Measurements from ENCODE around the gene NAV2.

The NAV2 gene

DNA sequence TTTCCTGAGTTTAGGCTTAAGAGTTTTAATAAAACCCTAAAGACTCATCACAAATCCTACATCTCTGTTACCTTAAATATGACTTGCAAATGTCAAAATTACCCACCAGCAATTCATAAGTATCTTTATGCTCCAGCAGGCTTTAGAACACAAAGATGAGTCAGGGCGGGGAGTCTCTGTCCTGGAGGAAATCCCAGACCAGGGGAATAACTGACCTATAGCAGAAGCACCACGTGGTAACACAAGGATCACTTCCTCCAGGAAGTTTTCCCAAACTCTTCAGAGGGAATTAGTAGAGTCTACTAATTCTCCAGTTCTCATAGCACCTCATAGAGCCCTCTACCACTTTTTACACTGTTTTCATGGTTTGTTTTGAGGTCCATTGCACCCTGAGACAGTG is 217.0 kb downstream of the NAV2 start:
- ChIA-PET CTCF (interaction anchor here (1.1 to 2.2 kb wide), 2 partner anchors 8 to 198 kb away, joined by 5 to 8 read pairs; no protein-coding TSS in a partner anchor), POLR2A (no interaction called here)
- TF ChIP-seq, protein P1, sequence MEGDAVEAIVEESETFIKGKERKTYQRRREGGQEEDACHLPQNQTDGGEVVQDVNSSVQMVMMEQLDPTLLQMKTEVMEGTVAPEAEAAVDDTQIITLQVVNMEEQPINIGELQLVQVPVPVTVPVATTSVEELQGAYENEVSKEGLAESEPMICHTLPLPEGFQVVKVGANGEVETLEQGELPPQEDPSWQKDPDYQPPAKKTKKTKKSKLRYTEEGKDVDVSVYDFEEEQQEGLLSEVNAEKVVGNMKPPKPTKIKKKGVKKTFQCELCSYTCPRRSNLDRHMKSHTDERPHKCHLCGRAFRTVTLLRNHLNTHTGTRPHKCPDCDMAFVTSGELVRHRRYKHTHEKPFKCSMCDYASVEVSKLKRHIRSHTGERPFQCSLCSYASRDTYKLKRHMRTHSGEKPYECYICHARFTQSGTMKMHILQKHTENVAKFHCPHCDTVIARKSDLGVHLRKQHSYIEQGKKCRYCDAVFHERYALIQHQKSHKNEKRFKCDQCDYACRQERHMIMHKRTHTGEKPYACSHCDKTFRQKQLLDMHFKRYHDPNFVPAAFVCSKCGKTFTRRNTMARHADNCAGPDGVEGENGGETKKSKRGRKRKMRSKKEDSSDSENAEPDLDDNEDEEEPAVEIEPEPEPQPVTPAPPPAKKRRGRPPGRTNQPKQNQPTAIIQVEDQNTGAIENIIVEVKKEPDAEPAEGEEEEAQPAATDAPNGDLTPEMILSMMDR (IDR thresholded peaks at IDR 0.05; ENCODE audit: control extremely low read depth, extremely low read depth, low read depth, missing control alignments): no peak
- DNase-seq (ENCODE audit: extremely low spot score): no peak

DNA sequence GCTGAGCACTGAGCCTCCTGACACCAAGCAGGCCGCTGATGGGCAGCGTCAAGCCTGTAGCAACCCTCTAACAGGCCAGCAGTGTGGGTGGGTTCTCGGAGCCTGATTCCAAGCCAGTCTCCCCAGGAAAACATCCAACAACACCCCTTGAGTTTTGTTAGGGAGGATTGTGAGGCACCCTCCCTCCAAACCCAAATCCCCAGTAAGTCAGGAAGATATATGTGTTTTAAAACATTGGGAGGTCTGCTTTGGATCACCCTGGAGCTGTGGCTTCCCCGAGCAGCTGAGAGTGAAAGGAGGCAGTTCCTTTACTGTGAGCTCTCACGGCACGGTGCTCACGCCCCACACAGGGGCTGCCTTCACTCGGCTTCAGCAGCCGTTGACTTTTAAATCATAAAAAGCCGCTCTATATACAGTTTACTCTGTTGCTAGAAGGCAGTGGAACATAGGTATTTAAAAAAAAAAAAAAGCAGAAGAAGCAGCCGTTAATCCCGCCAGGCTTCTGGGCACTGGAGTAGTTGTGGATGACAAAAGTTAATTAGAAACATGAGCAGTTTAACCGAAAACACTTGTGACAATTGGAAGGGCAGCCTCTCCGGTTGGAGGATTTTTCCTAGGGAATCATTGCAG is 218.6 kb downstream of the NAV2 start:
- DNase-seq (ENCODE audit: extremely low spot score): no peak
- ChIA-PET POLR2A (no interaction called here), CTCF (interaction anchor here (1.0 to 1.8 kb wide), 5 partner anchors 8 to 197 kb away, joined by 3 to 7 read pairs (median 5); no protein-coding TSS in a partner anchor)
- TF ChIP-seq, protein P1 (IDR thresholded peaks at IDR 0.05; ENCODE audit: control extremely low read depth, extremely low read depth, low read depth, missing control alignments): no peak

DNA sequence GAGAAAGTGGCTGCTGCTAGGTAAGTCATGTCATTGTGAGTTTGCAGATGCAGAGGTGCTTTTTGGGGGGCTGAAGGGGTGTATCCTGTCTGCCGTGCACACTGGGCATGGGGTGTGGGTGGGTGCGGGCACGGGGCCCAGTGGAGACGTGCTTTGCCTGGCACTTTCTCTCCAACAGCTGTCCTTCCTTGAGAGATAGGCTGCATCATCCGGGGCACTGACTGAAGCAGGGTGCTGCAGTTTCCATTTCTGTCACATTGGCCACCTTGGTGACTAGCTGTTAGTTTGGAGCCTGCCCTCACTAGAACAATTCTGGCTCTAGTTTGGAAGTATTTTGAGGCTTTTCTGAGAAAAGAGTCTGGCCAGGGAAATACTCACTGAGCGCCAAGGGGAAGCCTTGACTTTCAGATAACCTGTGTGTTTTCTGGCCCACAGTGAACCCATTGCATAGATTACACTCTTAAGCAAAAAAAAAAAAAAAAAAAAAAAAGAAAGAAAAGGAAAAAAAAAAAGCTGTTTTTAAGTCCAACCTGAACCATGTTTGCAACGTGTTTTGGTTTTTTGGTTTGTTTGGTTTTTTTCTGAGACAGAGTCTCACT is 219.2 kb downstream of the NAV2 start:
- POLR2A ChIA-PET: no interaction called here
- CTCF ChIA-PET: interaction anchor here (0.9 to 1.8 kb wide), 4 partner anchors 7 to 24 kb away, joined by 3 to 7 read pairs (median 5); no protein-coding TSS in a partner anchor
- TF ChIP-seq, protein P1 (IDR thresholded peaks at IDR 0.05; ENCODE audit: control extremely low read depth, extremely low read depth, low read depth, missing control alignments): no peak
- no peak for DNase-seq (ENCODE audit: extremely low spot score)

DNA sequence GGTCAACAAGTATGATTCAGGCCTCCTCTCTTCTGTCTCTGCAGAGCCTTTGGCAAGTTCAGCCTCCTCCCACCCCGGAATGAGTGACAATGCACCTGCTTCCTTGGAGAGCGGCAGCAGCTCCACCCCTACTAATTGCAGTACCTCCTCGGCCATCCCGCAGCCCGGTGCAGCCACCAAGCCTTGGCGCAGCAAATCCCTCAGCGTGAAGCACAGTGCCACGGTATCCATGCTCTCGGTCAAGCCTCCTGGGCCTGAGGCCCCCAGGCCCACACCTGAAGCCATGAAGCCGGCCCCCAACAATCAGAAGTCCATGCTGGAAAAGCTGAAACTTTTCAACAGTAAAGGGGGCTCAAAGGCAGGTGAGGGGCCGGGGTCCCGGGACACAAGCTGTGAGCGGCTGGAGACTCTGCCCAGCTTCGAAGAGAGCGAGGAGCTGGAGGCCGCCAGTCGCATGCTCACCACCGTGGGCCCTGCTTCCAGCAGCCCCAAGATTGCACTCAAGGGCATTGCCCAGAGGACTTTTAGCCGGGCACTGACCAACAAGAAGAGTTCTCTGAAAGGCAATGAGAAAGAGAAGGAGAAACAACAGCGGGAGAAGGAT is 220.6 kb downstream of the NAV2 start:
- TF ChIP-seq, protein P1 (IDR thresholded peaks at IDR 0.05; ENCODE audit: control extremely low read depth, extremely low read depth, low read depth, missing control alignments): no peak
- POLR2A ChIA-PET: no interaction called here
- CTCF ChIA-PET: interaction anchor here (0.7 to 5.3 kb wide), 2 partner anchors 13 to 558 kb away, joined by 3 to 21 read pairs; no protein-coding TSS in a partner anchor
- no peak for DNase-seq (ENCODE audit: extremely low spot score)

DNA sequence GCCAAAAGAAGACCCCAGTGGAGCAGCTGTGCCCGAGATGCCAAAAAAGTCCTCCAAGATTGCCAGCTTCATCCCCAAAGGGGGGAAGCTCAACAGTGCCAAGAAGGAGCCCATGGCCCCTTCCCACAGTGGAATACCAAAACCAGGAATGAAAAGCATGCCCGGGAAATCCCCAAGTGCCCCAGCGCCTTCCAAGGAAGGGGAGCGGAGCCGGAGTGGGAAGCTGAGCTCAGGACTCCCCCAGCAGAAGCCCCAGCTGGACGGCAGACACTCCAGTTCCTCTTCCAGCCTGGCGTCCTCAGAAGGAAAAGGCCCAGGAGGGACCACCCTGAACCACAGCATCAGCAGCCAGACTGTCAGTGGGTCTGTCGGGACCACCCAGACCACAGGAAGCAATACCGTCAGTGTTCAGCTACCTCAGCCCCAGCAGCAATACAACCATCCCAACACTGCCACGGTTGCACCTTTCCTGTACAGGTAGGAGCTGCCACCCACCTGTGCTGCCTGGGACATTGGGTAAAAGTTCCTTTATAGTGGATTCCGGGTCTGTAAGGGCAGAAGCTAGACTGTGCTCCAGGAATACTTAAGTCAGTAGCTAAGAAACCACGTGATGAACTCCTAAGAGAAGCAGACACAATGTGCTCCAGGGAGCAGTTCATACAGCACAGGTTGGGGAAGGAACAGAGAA is 221.3 kb downstream of the NAV2 start:
- DNase-seq (ENCODE audit: extremely low spot score): no peak
- POLR2A ChIA-PET: interaction anchor here (0.7 kb wide), 1 partner anchor 66 kb away, joined by 3 read pairs; no protein-coding TSS in a partner anchor
- TF ChIP-seq, protein P1 (IDR thresholded peaks at IDR 0.05; ENCODE audit: control extremely low read depth, extremely low read depth, low read depth, missing control alignments): no peak
- CTCF ChIA-PET: interaction anchor here (1.3 to 5.3 kb wide), 3 partner anchors 13 to 197 kb away, joined by 5 to 21 read pairs (median 8); no protein-coding TSS in a partner anchor

DNA sequence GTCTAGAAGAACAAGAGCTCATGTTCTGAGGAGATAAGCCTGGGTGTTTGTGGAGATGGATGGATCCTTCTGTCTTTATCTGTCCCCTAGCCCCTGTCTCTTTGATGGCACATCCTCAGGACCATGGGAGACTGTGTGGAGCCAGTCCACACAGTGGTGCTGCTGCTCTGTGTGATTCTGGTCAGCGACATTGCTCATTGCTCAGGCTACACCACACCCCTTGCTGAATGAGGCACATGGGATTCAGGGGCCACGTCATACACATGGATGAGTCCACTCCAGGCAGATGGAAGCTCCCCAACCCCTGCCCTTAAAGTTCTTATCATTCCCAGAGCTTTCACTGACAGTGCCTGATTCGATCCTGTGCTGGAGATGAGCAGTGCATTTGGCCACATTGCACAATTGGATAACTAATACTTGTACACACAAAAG is 222.2 kb downstream of the NAV2 start:
- TF ChIP-seq, protein P1 (IDR thresholded peaks at IDR 0.05; ENCODE audit: control extremely low read depth, extremely low read depth, low read depth, missing control alignments): no peak
- no peak for DNase-seq (ENCODE audit: extremely low spot score)
- POLR2A ChIA-PET: no interaction called here
- CTCF ChIA-PET: interaction anchor here (0.9 to 5.3 kb wide), 5 partner anchors 12 to 197 kb away, joined by 4 to 21 read pairs (median 8); no protein-coding TSS in a partner anchor

Data from GM10248 (cell line).